Fibroblast of pulmonary artery (primary cell): ENCODE data around the gene CPOX.
"Not testable (repeated sequence)": the region's sequence is repeated elsewhere in the genome, so short reads cannot be mapped to it uniquely, and the experiment has no call there.

Source experiments
- DNase-seq: peaks from one replicate; pipeline ENCODE4 v3.0.0-alpha.2; 2010; ENCODE audit warnings: low read depth
- H3K4me3 ChIP-seq: replicated peaks from 2 replicates; pipeline ENCODE4 v1.5.1; 2011; ENCODE audit warnings: low read depth, mild to moderate bottlenecking, control low read depth, low read length, moderate library complexity
- CTCF ChIP-seq: IDR thresholded peaks from 2 replicates; pipeline ENCODE4 v1.5.1; 2011; ENCODE audit warnings: mild to moderate bottlenecking, control low read depth, low read length, inconsistent platforms; ENCODE audit errors: missing control alignments

Gene CPOX

GRCh38 chr3:98593046-98593936 lies at the start of gene CPOX:
Gene CPOX, minus strand, starts transcription at chr3:98593611. Its CDS starts 107 bp downstream, at chr3:98593504.
- TF ChIP-seq CTCF, result no peak
- H3K4me3 ChIP-seq, result peak within 1 kb of the TSS; percentile 79
- peak; percentile 91 for DNase-seq

- H3K4me3 ChIP-seq, DNase-seq: not testable (repeated sequence)
Observed at GRCh38 chr3:98642769-98643168, 49.4 kb upstream of the CPOX start.

GRCh38 chr3:98641756-98642155 lies 48.3 kb upstream of the CPOX start:
- not testable (repeated sequence) for H3K4me3 ChIP-seq, DNase-seq

GRCh38 chr3:98638515-98638914 lies 45.1 kb upstream of the CPOX start:
- not testable (repeated sequence) for DNase-seq

GRCh38 chr3:98630416-98630815 lies 37.0 kb upstream of the CPOX start:
- no peak overlapping the region for H3K4me3 ChIP-seq
- DNase-seq, result no peak
- TF ChIP-seq CTCF, result no peak

More at GRCh38 chr3:98638515-98638914, 45.1 kb upstream of the CPOX start:
- H3K4me3 ChIP-seq, result not testable (repeated sequence)

GRCh38 chr3:98628317-98628716 lies 34.9 kb upstream of the CPOX start:
- DNase-seq, result no peak
- no peak overlapping the region for H3K4me3 ChIP-seq
- TF ChIP-seq CTCF, result no peak

GRCh38 chr3:98626151-98626550 lies 32.7 kb upstream of the CPOX start:
- no peak overlapping the region for H3K4me3 ChIP-seq
- no peak for DNase-seq
- TF ChIP-seq CTCF, result no peak

- no peak for TF ChIP-seq CTCF
- H3K4me3 ChIP-seq, result no peak overlapping the region
Observed at GRCh38 chr3:98623572-98624280, 30.3 kb upstream of the CPOX start.

More at GRCh38 chr3:98623572-98624280, 30.3 kb upstream of the CPOX start:
- no peak for DNase-seq
